Activated CD4-positive, alpha-beta T cell treated with anti-CD3 and anti-CD28 coated beads, Interleukin-2, amount 10 ng/mL, durations not matched to agents 24 days and 14 days (primary cell): Measurements from ENCODE around the gene OR2G2. TPM values are rescaled to one million over a fixed set of nuclear protein-coding genes. Genes with fewer than 3 reads are reported as not detected.

Source experiments
- DNase-seq: peaks from one replicate; pipeline ENCODE4 v3.0.0; 2022
- H3K27ac Mint-ChIP-seq: one replicate; pipeline ENCODE4 v1.8.0; 2022; ENCODE audit warnings: mild to moderate bottlenecking, mixed read lengths
- H3K27me3 Mint-ChIP-seq: one replicate; pipeline ENCODE4 v1.8.0; 2022; ENCODE audit warnings: mixed read lengths
- H3K36me3 Mint-ChIP-seq: one replicate; pipeline ENCODE4 v1.8.0; 2022; ENCODE audit warnings: low read depth, mild to moderate bottlenecking, mixed read lengths
- H3K4me1 Mint-ChIP-seq: one replicate; pipeline ENCODE4 v1.8.0; 2021; ENCODE audit warnings: mixed read lengths
- H3K4me3 Mint-ChIP-seq: one replicate; pipeline ENCODE4 v1.8.0; 2022; ENCODE audit warnings: mild to moderate bottlenecking, moderate library complexity, mixed read lengths
- H3K9me3 Mint-ChIP-seq: one replicate; pipeline ENCODE4 v1.8.0; 2021; ENCODE audit warnings: mixed read lengths
- intact Hi-C: fragments of 100-400 bp; cut with micrococcal nuclease; formaldehyde crosslinking; loops from one replicate; pipeline ENCODE4 v1.15.1; 2023
- total RNA-seq: library from RNA; stranded (reverse); gene quantifications from 2 replicates; pipeline ENCODE4 v1.2.3, GENCODE V29; 2022

The OR2G2 gene
- total RNA-seq, 1 donor from 2014 or later = not detected

DNA sequence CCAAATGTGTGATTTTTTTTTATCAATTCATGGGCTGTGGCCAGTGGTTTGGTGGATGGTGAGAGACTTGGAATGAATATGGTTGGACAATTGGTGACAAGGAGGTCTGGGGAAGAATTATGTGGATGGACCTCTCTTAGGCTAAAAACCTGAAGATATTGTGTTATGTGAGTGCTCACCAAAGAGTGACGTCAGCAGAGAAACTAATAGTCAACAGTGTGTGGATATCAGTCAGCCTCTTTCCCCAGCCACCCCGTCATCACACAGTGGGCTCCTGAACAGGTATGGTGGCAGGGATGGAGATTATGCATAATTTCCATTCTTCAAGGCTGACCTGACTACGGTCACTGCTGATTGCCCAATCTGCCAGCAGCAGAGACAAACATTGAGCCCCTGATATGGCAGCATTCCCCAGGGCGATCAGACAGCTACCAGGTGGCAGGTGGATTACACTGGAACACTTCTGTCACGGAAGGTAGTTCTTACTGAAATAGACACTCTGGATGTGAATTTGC lies 9.2 kb upstream of the OR2G2 start:
- Mint-ChIP-seq H3K36me3 (no peaks in the 10 kb centered on the region), H3K4me1 (no peaks in the 10 kb centered on the region), H3K27me3 (no peaks in the 10 kb centered on the region), H3K9me3 (no peaks in the 10 kb centered on the region), H3K27ac (no peak overlapping the region), H3K4me3 (no peak overlapping the region)
- intact Hi-C loops = no loop called here
- no peak for DNase-seq

- Mint-ChIP-seq H3K4me1 (no peaks in the 10 kb centered on the region), H3K27ac (no peak within 1 kb of the TSS), H3K36me3 (no peaks in the 10 kb centered on the region), H3K9me3 (no peaks in the 10 kb centered on the region), H3K4me3 (no peak within 1 kb of the TSS), H3K27me3 (no peaks in the 10 kb centered on the region)
- DNase-seq = no peak
- intact Hi-C loops = no loop called here
These were observed 17.1 kb downstream of the OR2G2 start, which contains the start of gene OR2G3 for GRCh38 chr1:247605286-247605685. TSS of gene OR2G3 (plus strand) at chr1:247605586. CDS start at chr1:247605586, 0 bp downstream.

GRCh38 chr1:247613405-247613804 lies 25.2 kb downstream of the OR2G2 start:
- Mint-ChIP-seq H3K4me3 (no peak overlapping the region), H3K27me3 (no peaks in the 10 kb centered on the region), H3K27ac (no peak overlapping the region), H3K9me3 (no peaks in the 10 kb centered on the region), H3K36me3 (no peaks in the 10 kb centered on the region), H3K4me1 (no peaks in the 10 kb centered on the region)
- no peak for DNase-seq
- intact Hi-C loops = no loop called here

GRCh38 chr1:247614625-247615024 lies 26.5 kb downstream of the OR2G2 start:
- Mint-ChIP-seq H3K4me3 (no peak overlapping the region), H3K4me1 (no peaks in the 10 kb centered on the region), H3K36me3 (no peaks in the 10 kb centered on the region), H3K27ac (no peak overlapping the region), H3K27me3 (no peaks in the 10 kb centered on the region), H3K9me3 (no peaks in the 10 kb centered on the region)
- intact Hi-C loops = no loop called here
- no peak for DNase-seq

GRCh38 chr1:247627951-247628350 lies 39.8 kb downstream of the OR2G2 start:
- intact Hi-C loops = no loop called here
- no peaks in the 10 kb centered on the region for H3K9me3 Mint-ChIP-seq
- DNase-seq = no peak
- H3K4me3 Mint-ChIP-seq = no peak overlapping the region
- no peaks in the 10 kb centered on the region for H3K36me3 Mint-ChIP-seq
- H3K27ac Mint-ChIP-seq = no peak overlapping the region
- H3K4me1 Mint-ChIP-seq = no peaks in the 10 kb centered on the region
- H3K27me3 Mint-ChIP-seq = no peaks in the 10 kb centered on the region

GRCh38 chr1:247638011-247638410 lies 49.9 kb downstream of the OR2G2 start:
- no peaks in the 10 kb centered on the region for H3K9me3 Mint-ChIP-seq
- H3K36me3 Mint-ChIP-seq = no peaks in the 10 kb centered on the region
- DNase-seq = no peak
- no peak overlapping the region for H3K27ac Mint-ChIP-seq
- intact Hi-C loops = no loop called here
- peaks cover 2% of the 10 kb centered on the region for H3K27me3 Mint-ChIP-seq
- no peaks in the 10 kb centered on the region for H3K4me1 Mint-ChIP-seq
- H3K4me3 Mint-ChIP-seq = no peak overlapping the region

DNA sequence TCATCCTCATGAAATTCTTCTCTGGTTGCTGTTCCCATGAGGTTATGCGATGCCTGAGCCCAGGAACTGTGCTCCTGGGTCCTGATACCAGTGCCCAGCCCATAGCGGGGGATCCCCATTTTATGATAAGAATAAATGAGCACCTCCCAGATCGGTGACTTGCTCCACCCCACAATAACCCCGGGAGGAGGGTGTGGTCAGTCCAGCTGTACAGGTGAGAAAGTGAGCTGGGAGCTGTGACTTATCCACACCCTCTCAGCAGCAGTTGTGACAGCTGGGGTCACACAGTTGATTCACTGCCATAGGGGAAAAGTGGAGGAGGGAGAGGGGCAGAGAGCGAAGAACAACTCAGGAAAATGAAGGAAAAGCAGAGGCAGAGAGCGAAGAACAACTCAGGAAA lies 50.6 kb downstream of the OR2G2 start:
- intact Hi-C loops = no loop called here
- H3K27me3 Mint-ChIP-seq = peaks cover 2% of the 10 kb centered on the region
- no peak overlapping the region for H3K27ac Mint-ChIP-seq
- no peaks in the 10 kb centered on the region for H3K36me3 Mint-ChIP-seq
- no peaks in the 10 kb centered on the region for H3K9me3 Mint-ChIP-seq
- H3K4me3 Mint-ChIP-seq = peak overlapping the region; percentile 49
- H3K4me1 Mint-ChIP-seq = no peaks in the 10 kb centered on the region
- DNase-seq = no peak

Other genes starting within 250 kb of the OR2G2 start
- gene NLRP3, start 172.2 kb upstream of the OR2G2 start, total RNA-seq = 0.14 and 0.16 TPM in 2 replicates
- not detected in 2 replicates for gene OR2B11, start 130.3 kb upstream of the OR2G2 start, total RNA-seq
- gene OR2C3, start 51.9 kb upstream of the OR2G2 start, total RNA-seq = not detected in 2 replicates
- 0.12 and 0.14 TPM in 2 replicates for gene GCSAML, start 39.2 kb upstream of the OR2G2 start, total RNA-seq
- gene OR2G3, start 17.2 kb downstream of the OR2G2 start, total RNA-seq = not detected in 2 replicates
- gene OR13G1, start 91.4 kb downstream of the OR2G2 start, total RNA-seq = not detected in 2 replicates
- gene OR6F1, start 128.3 kb downstream of the OR2G2 start, total RNA-seq = not detected in 2 replicates
- not detected in 2 replicates for gene OR14K1, start 150.3 kb downstream of the OR2G2 start, total RNA-seq
- not detected in 2 replicates for gene OR14A2, start 159.8 kb downstream of the OR2G2 start, total RNA-seq
- gene OR1C1, start 172.2 kb downstream of the OR2G2 start, total RNA-seq = not detected in 2 replicates
- gene OR14A16, start 235.8 kb downstream of the OR2G2 start, total RNA-seq = not detected in 2 replicates